Cortex of kidney (tissue), 1 donor: ENCODE results near the gene GBA2.

ENCODE experiments used
- DNase-seq: peaks from one replicate; lab custom pipeline; 2025; lab: John Stamatoyannopoulos, UW

Gene GBA2

GRCh38 chr9:35738186-35738585, 10.8 kb downstream of the GBA2 start:
- no peak for DNase-seq

GRCh38 chr9:35737143-35737542, 11.9 kb downstream of the GBA2 start:
- no peak for DNase-seq

- no peak for DNase-seq
These were observed 12.8 kb downstream of the GBA2 start for GRCh38 chr9:35736201-35736633.

- no peak for DNase-seq
These were observed 14.9 kb downstream of the GBA2 start for GRCh38 chr9:35734096-35734495.

- no peak for DNase-seq
These were observed 16.1 kb downstream of the GBA2 start for GRCh38 chr9:35732800-35733541.

GRCh38 chr9:35732185-35732799, 16.7 kb downstream of the GBA2 start, which contains the start of the genes CREB3 and TLN1:
Gene CREB3, plus strand, starts transcription at chr9:35732666. Its CDS starts 107 bp downstream, at chr9:35732773.
Gene TLN1, minus strand, starts transcription at chr9:35732195. Its CDS starts 6,501 bp downstream, at chr9:35725694.
- DNase-seq = peak; percentile 72

GRCh38 chr9:35731415-35732184, 17.4 kb downstream of the GBA2 start:
- DNase-seq = no peak

- DNase-seq = no peak
These were observed 18.6 kb downstream of the GBA2 start for GRCh38 chr9:35730486-35730854.

- DNase-seq = no peak
These were observed 19.1 kb downstream of the GBA2 start for GRCh38 chr9:35729700-35730485.

- DNase-seq = no peak
These were observed 19.9 kb downstream of the GBA2 start for GRCh38 chr9:35729101-35729500.

- no peak for DNase-seq
These were observed 20.7 kb downstream of the GBA2 start for GRCh38 chr9:35728041-35728971.

DNA sequence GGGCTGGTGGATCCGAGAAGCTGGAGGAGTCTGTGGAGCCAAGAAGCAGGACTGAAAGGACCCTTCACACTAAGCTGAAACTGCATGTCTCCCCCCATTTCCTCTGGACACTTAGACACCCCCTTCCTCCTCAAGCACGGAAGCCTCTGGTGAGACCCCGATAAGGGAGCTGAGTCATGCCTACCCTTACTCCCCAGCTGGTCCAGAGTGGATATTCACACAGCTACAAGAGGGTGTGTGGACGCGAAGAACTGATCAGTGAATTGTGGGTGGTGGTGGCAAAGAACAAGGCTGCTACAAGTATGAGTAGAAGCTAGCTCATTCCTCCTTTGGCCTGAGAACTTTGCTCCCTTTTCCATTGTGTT, 21.4 kb downstream of the GBA2 start:
- DNase-seq = no peak

- DNase-seq = no peak
These were observed 22.1 kb downstream of the GBA2 start for GRCh38 chr9:35726931-35727330.

- no peak for DNase-seq
These were observed 23.7 kb downstream of the GBA2 start for GRCh38 chr9:35725362-35725761.

DNA sequence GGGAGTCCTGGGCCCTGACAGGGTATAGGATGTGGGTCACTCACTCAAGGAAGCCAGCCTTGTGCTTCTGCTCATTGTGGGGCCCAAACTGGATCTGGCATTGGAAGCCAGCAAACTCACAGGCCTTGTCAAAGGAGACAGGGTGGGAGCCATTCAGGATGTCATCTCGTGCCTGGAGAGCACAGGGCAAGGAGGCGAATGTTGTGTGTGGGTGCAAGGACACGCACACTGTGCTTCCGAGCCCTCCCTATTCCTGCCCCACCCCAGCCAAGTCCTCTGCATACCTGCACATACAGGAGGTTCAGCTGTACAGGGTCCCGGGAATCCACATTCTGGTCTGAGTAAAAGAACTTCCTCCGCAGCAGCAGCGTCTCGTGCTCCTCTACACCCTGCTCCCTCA, 25.1 kb downstream of the GBA2 start:
- no peak for DNase-seq

GRCh38 chr9:35723426-35723825, 25.6 kb downstream of the GBA2 start:
- DNase-seq = no peak

DNA sequence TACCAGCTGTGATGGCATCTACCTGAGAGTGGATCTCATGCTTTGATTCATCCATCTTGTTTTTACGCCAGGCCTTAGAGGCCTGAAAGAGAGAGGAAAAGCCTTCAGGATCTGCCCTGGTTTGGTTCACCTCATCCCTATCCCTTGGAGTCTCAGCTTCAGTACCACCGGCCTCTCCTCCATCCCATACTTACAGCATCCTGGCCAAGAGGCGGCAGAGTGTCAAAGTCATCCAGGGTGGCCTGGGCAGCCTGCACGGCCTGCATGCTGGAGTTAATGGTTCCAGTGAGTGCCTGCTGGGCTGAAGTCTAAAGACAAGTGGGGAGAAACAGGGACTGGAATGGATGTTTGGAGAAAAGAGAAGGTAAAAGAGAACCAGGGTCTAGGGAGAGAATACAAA, 29.5 kb downstream of the GBA2 start:
- no peak for DNase-seq

- no peak for DNase-seq
These were observed 30.1 kb downstream of the GBA2 start for GRCh38 chr9:35718721-35719511.

GRCh38 chr9:35717132-35717870, 31.7 kb downstream of the GBA2 start:
- no peak for DNase-seq
